Dedifferentiated amniotic fluid mesenchymal stem cell (primary cell): ENCODE results near the gene CMSS1.
"Not testable (repeated sequence)": the region's sequence is repeated elsewhere in the genome, so short reads cannot be mapped to it uniquely, and the experiment has no call there.

Source experiments
- DNase-seq: peaks from one replicate; pipeline ENCODE4 v3.0.0-alpha.2; 2016; ENCODE audit errors: extremely low spot score

CMSS1 gene

GRCh38 chr3:100023595-100023994, 205.9 kb downstream of the CMSS1 start:
- no peak for DNase-seq

- DNase-seq, result no peak
Observed at GRCh38 chr3:100024520-100025303, 207.1 kb downstream of the CMSS1 start.

- no peak for DNase-seq
Observed at GRCh38 chr3:100027321-100027720, 209.7 kb downstream of the CMSS1 start.

- DNase-seq, result no peak
Observed at GRCh38 chr3:100029052-100029451, 211.4 kb downstream of the CMSS1 start.

GRCh38 chr3:100029689-100030088, 212.0 kb downstream of the CMSS1 start:
- DNase-seq, result no peak

- DNase-seq, result no peak
Observed at GRCh38 chr3:100030346-100030745, 212.7 kb downstream of the CMSS1 start.

GRCh38 chr3:100030914-100031425, 213.3 kb downstream of the CMSS1 start:
- DNase-seq, result no peak

- peak; percentile 81 for DNase-seq
Observed at GRCh38 chr3:100032243-100032642, 214.6 kb downstream of the CMSS1 start.

- no peak for DNase-seq
Observed at GRCh38 chr3:100033184-100033583, 215.5 kb downstream of the CMSS1 start.

GRCh38 chr3:100033903-100034471, 216.3 kb downstream of the CMSS1 start:
- no peak for DNase-seq

- DNase-seq, result no peak
Observed at GRCh38 chr3:100039075-100039474, 221.4 kb downstream of the CMSS1 start.

GRCh38 chr3:100040451-100041225, 223.0 kb downstream of the CMSS1 start:
- no peak for DNase-seq

- DNase-seq, result peak; percentile 91
Observed at GRCh38 chr3:100041328-100041749, 223.7 kb downstream of the CMSS1 start.

- DNase-seq, result peak; percentile 93
Observed at GRCh38 chr3:100042166-100042981, 224.7 kb downstream of the CMSS1 start.

- DNase-seq, result no peak
Observed at GRCh38 chr3:100043271-100043670, 225.6 kb downstream of the CMSS1 start.

- no peak for DNase-seq
Observed at GRCh38 chr3:100044369-100044768, 226.7 kb downstream of the CMSS1 start.

GRCh38 chr3:100045696-100046095, 228.0 kb downstream of the CMSS1 start:
- peak; percentile 93 for DNase-seq

- DNase-seq, result no peak
Observed at GRCh38 chr3:100046986-100047385, 229.3 kb downstream of the CMSS1 start.

- no peak for DNase-seq
Observed at GRCh38 chr3:100047455-100048141, 229.9 kb downstream of the CMSS1 start.

GRCh38 chr3:100048248-100048647, 230.6 kb downstream of the CMSS1 start:
- no peak for DNase-seq

GRCh38 chr3:100051513-100051912, 233.9 kb downstream of the CMSS1 start:
- DNase-seq, result not testable (repeated sequence)
